Endothelial cell of umbilical vein (primary cell): Measurements from ENCODE around the gene ANKS1B. TPM values are rescaled to one million over a fixed set of nuclear protein-coding genes. Genes with fewer than 3 reads are reported as not detected.

Experiments
- BruUV-seq: library from RNA; stranded (reverse); fragments of 400-500 nt; replicated peaks from 2 replicates; lab custom pipeline; 2021; lab: Mats Ljungman, UMichigan
- CTCF ChIA-PET: fragments of 300-600, 350-600 bp; sonication (Branson Sonifier 250); formaldehyde crosslinking; loops from one replicate; lab custom pipeline; 2021; ENCODE audit warnings: antibody characterized with exemption, inconsistent platforms; lab: Charles Lee
- POLR2A ChIA-PET: fragments of 300-600, 350-600 bp; sonication (Branson Sonifier 250); formaldehyde crosslinking; loops from one replicate; lab custom pipeline; 2021; ENCODE audit warnings: antibody characterized with exemption, inconsistent platforms; lab: Charles Lee
- DNase-seq: peaks from one replicate; pipeline ENCODE4 v3.0.0-alpha.2; 2011; ENCODE audit warnings: low read depth, low spot score
- FAIRE-seq: peaks from 2 replicates; lab custom pipeline; 2011; peaks lifted over from hg19 to GRCh38; lab: Jason Lieb, UNC
- H2AFZ ChIP-seq: 2 replicates; pipeline ENCODE4 v1.6.0; 2012; ENCODE audit warnings: low read depth, low read length, control low read depth, inconsistent platforms
- H3K27ac ChIP-seq: 2 replicates; pipeline ENCODE4 v1.5.1; 2011; ENCODE audit warnings: low read depth, mild to moderate bottlenecking, control low read depth, low read length, moderate library complexity; ENCODE audit not compliant: insufficient read depth
- H3K27me3 ChIP-seq, 2 experiments: 2 replicates each; pipeline versions ENCODE4 v1.6.0 to v1.6.1; 2011; ENCODE audit warnings: low read length in 2 of 2, mixed read lengths in 1 of 2; ENCODE audit not compliant: control insufficient read depth in 2 of 2, insufficient read depth in 2 of 2
- H3K36me3 ChIP-seq, 2 experiments: 2 replicates in 1 of 2; 3 replicates in 1 of 2; pipeline ENCODE4 v1.5.1; 2011; ENCODE audit warnings: low read length in 2 of 2, mild to moderate bottlenecking in 1 of 2, moderate library complexity in 1 of 2; ENCODE audit not compliant: control insufficient read depth in 2 of 2, insufficient read depth in 2 of 2; ENCODE audit errors: extremely low read depth in 1 of 2
- H3K4me1 ChIP-seq: 3 replicates; pipeline ENCODE4 v1.5.1; 2011; ENCODE audit warnings: mild to moderate bottlenecking, low read length; ENCODE audit not compliant: control insufficient read depth, insufficient read depth; ENCODE audit errors: extremely low read depth
- H3K4me2 ChIP-seq: 2 replicates; pipeline ENCODE4 v1.6.1; 2011; ENCODE audit warnings: low read length, control low read depth, mixed read lengths; ENCODE audit not compliant: insufficient read depth
- H3K4me3 ChIP-seq, 3 experiments: fragments of 200-600 bp in 1 of 3; sonication (generic), shearing (Covaris generic) in 1 of 3; replicated peaks in 1 of 3; 2 replicates each; pipeline ENCODE4 v1.5.1; 2011 to 2016; ENCODE audit warnings: control low read depth in 3 of 3, low read length in 3 of 3, mild to moderate bottlenecking in 2 of 3, inconsistent platforms in 1 of 3, low read depth in 1 of 3, moderate library complexity in 1 of 3; ENCODE audit not compliant: insufficient read depth in 1 of 3
- H3K79me2 ChIP-seq: 2 replicates; pipeline ENCODE4 v1.6.0; 2012; ENCODE audit warnings: low read length, inconsistent platforms; ENCODE audit not compliant: control insufficient read depth, insufficient read depth
- H3K9ac ChIP-seq: replicated peaks from 2 replicates; pipeline ENCODE3; 2011; ENCODE audit warnings: low read length, control low read depth; ENCODE audit not compliant: insufficient read depth; ENCODE audit errors: extremely low read depth
- H3K9me1 ChIP-seq: replicated peaks from 3 replicates; pipeline ENCODE4 v1.6.0; 2011; ENCODE audit warnings: mild to moderate bottlenecking, low read length; ENCODE audit not compliant: control insufficient read depth, insufficient read depth; ENCODE audit errors: extremely low read depth
- H3K9me3 ChIP-seq: replicated peaks from 2 replicates; pipeline ENCODE4 v1.5.1; 2012; ENCODE audit warnings: low read length, inconsistent platforms; ENCODE audit not compliant: control insufficient read depth, insufficient read depth
- H4K20me1 ChIP-seq: replicated peaks from 2 replicates; pipeline ENCODE3; 2011; ENCODE audit warnings: mild to moderate bottlenecking, low read length; ENCODE audit not compliant: control insufficient read depth, insufficient read depth; ENCODE audit errors: extremely low read depth
- CTCF ChIP-seq, 2 donors: IDR thresholded peaks; 1 replicate in 1 of 2; 2 replicates in 1 of 2; pipeline ENCODE4 v1.5.1; 2011; ENCODE audit warnings: low read length in 2 of 2, mild to moderate bottlenecking in 2 of 2, moderate library complexity in 2 of 2, control low read depth in 1 of 2, inconsistent platforms in 1 of 2, low read depth in 1 of 2; ENCODE audit not compliant: insufficient read depth in 1 of 2; ENCODE audit errors: extremely low read depth in 1 of 2
- EZH2 ChIP-seq: IDR thresholded peaks from 2 replicates; pipeline ENCODE4 v1.6.1; 2012; ENCODE audit warnings: borderline replicate concordance, low read depth, mild to moderate bottlenecking, moderate library complexity, low read length, inconsistent platforms; ENCODE audit not compliant: severe bottlenecking
- FOS ChIP-seq: IDR thresholded peaks from 2 replicates; pipeline ENCODE4 v1.6.1; 2011; ENCODE audit warnings: mild to moderate bottlenecking, low read length, moderate library complexity, borderline replicate concordance; ENCODE audit not compliant: insufficient read depth
- GATA2 ChIP-seq: IDR thresholded peaks from 2 replicates; pipeline ENCODE4 v1.7.0; 2011; ENCODE audit warnings: low read depth, mild to moderate bottlenecking, moderate library complexity, mixed read lengths, low read length; ENCODE audit not compliant: insufficient read length, insufficient read depth
- JUN ChIP-seq: IDR thresholded peaks from 2 replicates; pipeline ENCODE4 v1.6.1; 2011; ENCODE audit warnings: borderline replicate concordance, low read depth; ENCODE audit not compliant: insufficient read length, insufficient read depth
- MYC ChIP-seq: IDR thresholded peaks from one replicate; pipeline ENCODE4 v1.6.1; 2011; ENCODE audit warnings: mild to moderate bottlenecking, low read depth, low read length
- POLR2A ChIP-seq: IDR thresholded peaks from 2 replicates; pipeline ENCODE4 v1.6.1; 2012; ENCODE audit warnings: low read depth, mild to moderate bottlenecking, control low read depth, low read length
- POLR2AphosphoS5 ChIP-seq: IDR thresholded peaks from 2 replicates; pipeline ENCODE4 v1.6.1; 2012; ENCODE audit warnings: low read depth, mild to moderate bottlenecking, control low read depth, low read length, moderate library complexity; ENCODE audit not compliant: insufficient read depth
- dilution Hi-C: fragments of 300-500 bp; cut with MboI; formaldehyde crosslinking; loops from one replicate; pipeline ENCODE4 v1.15.0; 2019; ENCODE audit warnings: low sequenced_read_pairs; ENCODE audit not compliant: extremely low pct_ligation_motif_present
- intact Hi-C: fragments of 100-400 bp; cut with micrococcal nuclease; formaldehyde crosslinking; loops from one replicate; pipeline ENCODE4 v1.10.0; 2022
- polyA plus RNA-seq, 4 experiments: library from polyadenylated mRNA; depleted of rRNA in 3 of 4; stranded (reverse) in 3 of 4; unstranded in 1 of 4; fragments of >200 nt; gene quantifications; 2 replicates each; pipeline versions ENCODE4 v1.2.1 to v1.2.3, GENCODE V29; 2011 to 2012; ENCODE audit warnings: missing spikeins in 1 of 4
- total RNA-seq: library from RNA; stranded (reverse); gene quantifications from 2 replicates; pipeline ENCODE4 v1.2.3, GENCODE V29; 2021
- TF ChIP-seq, protein P1 (sequence below): IDR thresholded peaks from 2 replicates; pipeline ENCODE4 v1.6.1; 2011; ENCODE audit not compliant: insufficient read depth, insufficient read length

Gene ANKS1B
- total and polyA plus RNA-seq, 2 donors (not counting 3 experiments of a cell fraction or from before 2014, with no cell fraction given), result 0.15 to 0.38 TPM

DNA sequence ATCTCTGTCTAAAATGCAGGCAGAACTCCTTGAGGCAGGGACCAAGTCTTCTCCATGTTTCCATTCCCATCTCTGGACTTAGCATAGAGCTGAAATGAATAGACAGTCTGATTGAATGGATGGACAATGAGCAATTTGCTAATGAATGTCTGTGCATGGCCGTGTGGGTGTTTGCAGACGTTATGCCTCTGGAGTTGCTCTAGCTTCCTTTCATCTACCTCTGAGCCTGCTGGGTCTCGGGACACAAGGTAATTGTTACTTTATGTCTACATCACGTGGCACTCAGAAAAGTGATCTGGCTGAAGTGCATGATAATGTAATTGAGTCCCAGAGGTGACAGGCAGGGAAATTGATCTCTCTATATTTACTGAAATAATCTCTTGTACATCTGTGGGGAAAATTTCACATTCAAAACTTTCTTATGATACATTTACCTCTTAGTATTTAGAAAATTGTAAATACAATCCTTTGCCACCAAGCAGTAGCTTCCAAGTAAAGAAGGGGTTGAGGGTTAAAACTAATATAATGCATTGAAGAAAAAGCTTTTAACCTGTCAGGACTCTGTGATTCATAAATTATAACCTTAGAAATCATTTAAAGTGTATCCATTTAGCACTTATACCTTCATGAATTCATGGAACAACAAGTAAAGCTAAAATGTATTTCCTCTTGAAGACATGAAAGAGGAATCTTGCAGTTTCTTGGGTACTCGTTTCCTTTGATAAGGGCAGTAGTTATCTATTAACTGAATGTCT, 915.6 kb downstream of the ANKS1B start:
- Histone ChIP-seq H3K4me1 (no peaks in the 10 kb centered on the region), H3K9ac (no peak overlapping the region), H2AFZ (no peak overlapping the region), H3K36me3 (no peaks in the 10 kb centered on the region), H3K4me2 (no peak overlapping the region), H3K4me3 (no peak overlapping the region), H3K9me1 (no peaks in the 10 kb centered on the region), H3K9me3 (no peaks in the 10 kb centered on the region), H3K27me3 (no peaks in the 10 kb centered on the region), H4K20me1 (no peaks in the 10 kb centered on the region), H3K27ac (no peak overlapping the region), H3K79me2 (no peaks in the 10 kb centered on the region)
- TF ChIP-seq POLR2A (no peak), EZH2 (no peak), MYC (no peak), POLR2AphosphoS5 (no peak), FOS (no peak), GATA2 (no peak), JUN (no peak), CTCF (IDR thresholded peaks at IDR 0.05; ENCODE audit: extremely low read depth in 1 of 2, insufficient read depth in 1 of 2, low read depth in 1 of 2, low read length in 2 of 2) (no peak)
- TF ChIP-seq, protein P1, sequence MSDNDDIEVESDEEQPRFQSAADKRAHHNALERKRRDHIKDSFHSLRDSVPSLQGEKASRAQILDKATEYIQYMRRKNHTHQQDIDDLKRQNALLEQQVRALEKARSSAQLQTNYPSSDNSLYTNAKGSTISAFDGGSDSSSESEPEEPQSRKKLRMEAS, result no peak
- no peak for DNase-seq
- FAIRE-seq, result no peak
- BruUV-seq, result no TSS peak
- ChIA-PET POLR2A (no interaction called here), CTCF (no interaction called here)
- intact Hi-C loops, result no loop called here
- dilution Hi-C loops, result no loop called here
